ENCODE measurements around the gene TMEM145.

Gene TMEM145

DNA sequence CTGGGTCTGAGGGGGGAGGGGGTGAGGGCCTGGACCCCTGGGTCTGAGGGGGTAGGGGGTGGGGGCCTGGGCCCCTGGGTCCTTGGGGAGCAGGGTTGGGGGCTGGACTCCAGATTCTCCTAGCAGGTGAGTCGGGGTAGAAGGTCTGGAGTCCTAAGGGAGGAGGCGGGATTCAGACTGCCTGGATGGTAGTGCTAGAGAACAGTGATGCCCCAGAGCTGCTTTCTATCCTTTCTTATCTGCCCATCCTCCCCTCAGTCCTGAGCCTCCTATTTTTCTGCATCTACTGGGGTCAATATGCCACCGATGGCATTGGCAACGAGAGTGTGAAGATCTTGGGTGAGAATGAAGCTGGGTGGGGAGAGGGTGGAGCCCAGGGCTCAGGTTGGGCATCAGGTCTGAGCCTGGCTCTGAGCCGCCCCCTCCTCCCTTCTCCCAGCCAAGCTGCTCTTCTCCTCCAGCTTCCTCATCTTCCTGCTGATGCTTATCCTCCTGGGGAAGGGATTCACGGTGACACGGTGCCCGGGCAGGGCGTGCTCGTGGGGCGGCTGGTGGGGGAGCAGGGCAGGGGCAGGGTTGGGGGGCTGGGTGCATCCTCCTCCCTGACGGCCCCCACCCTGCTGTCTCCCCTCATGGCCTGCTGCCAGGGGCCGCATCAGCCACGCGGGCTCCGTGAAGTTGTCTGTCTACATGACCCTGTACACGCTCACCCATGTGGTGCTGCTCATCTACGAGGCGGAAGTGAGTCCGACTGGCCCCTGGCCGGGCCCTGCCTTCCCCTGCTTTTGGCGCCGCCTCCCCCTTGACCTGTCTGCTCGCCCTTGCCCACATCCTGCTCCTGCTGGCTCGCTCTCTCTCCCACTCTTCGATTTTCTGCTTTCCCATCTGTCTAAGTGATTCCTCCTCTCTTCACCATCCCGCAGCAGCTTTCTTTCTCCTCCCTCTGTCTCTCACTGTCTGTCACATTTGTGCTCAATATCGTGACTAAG, 3.4 kb downstream of the TMEM145 start:
- Histone ChIP-seq H3K36me3 (ENCODE audit: control insufficient read depth, insufficient read depth, low read length) (no peaks in the 10 kb centered on the region), H3K4me3 (ENCODE audit: low read length) (no peak overlapping the region), H3K27ac (ENCODE audit: low read length) (no peak overlapping the region), H3K9me3 (ENCODE audit: control insufficient read depth, insufficient read depth, low read length) (no peaks in the 10 kb centered on the region), H3K27me3 (ENCODE audit: control insufficient read depth, insufficient read depth, low read length) (no peaks in the 10 kb centered on the region), H3K4me1 (ENCODE audit: control insufficient read depth, insufficient read depth, low read length) (0 out of 2 replicates have a peak, but pooled peaks cover 2% of the 10 kb centered on the region)
- no peak for DNase-seq (ENCODE audit: low read depth, low spot score)
- WGBS (ENCODE audit: insufficient coverage, insufficient read length) = no CpG with 5 or more reads among the region's 28 CpGs

DNA sequence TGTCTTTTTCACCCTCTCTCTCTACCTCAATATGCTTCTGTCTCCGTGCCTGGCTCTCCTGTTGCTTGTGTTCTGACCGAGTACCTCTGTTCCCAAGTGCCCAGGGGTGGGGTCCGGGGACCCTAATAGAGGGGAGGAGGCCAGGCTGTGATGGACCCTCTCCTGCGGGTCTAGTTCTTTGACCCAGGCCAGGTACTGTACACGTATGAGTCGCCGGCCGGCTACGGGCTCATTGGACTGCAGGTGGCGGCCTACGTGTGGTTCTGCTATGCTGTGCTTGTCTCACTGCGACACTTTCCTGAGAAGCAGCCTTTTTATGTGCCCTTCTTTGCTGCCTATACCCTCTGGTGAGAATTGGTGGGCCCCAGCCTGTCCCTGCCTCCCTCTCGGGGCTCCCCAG, 4.4 kb downstream of the TMEM145 start:
- H3K36me3 ChIP-seq (ENCODE audit: control insufficient read depth, insufficient read depth, low read length) = no peaks in the 10 kb centered on the region
- WGBS (ENCODE audit: insufficient coverage, insufficient read length) = no CpG with 5 or more reads among the region's 13 CpGs
- H3K27me3 ChIP-seq (ENCODE audit: control insufficient read depth, insufficient read depth, low read length) = no peaks in the 10 kb centered on the region
- H3K4me3 ChIP-seq (ENCODE audit: low read length) = no peak overlapping the region
- no peaks in the 10 kb centered on the region for H3K9me3 ChIP-seq (ENCODE audit: control insufficient read depth, insufficient read depth, low read length)
- no peak for DNase-seq (ENCODE audit: low read depth, low spot score)
- H3K4me1 ChIP-seq (ENCODE audit: control insufficient read depth, insufficient read depth, low read length) = no peaks in the 10 kb centered on the region
- no peak overlapping the region for H3K27ac ChIP-seq (ENCODE audit: low read length)

DNA sequence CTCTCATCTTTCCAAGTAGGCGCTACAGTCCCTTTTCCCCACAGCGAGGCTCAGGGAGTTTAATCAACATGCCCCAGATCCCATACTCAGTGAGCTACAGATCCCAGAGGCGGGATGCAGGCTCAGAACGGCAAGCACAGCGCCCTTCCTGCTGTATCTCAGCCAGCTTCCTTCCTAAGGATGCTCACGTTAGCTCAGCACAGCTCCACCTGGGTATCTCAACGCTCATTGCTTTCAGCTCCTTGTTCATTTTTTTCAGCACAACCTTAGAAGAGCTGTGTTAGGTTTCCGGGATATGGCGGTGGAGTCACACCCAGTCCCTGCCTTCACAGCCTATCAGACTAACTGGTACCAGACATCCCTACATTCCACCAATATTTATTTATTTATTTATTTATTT, 9.2 kb downstream of the TMEM145 start:
- Histone ChIP-seq H3K4me1 (ENCODE audit: control insufficient read depth, insufficient read depth, low read length) (no peaks in the 10 kb centered on the region), H3K4me3 (ENCODE audit: low read length) (no peak overlapping the region), H3K9me3 (ENCODE audit: control insufficient read depth, insufficient read depth, low read length) (no peaks in the 10 kb centered on the region), H3K36me3 (ENCODE audit: control insufficient read depth, insufficient read depth, low read length) (no peaks in the 10 kb centered on the region), H3K27me3 (ENCODE audit: control insufficient read depth, insufficient read depth, low read length) (no peaks in the 10 kb centered on the region), H3K27ac (ENCODE audit: low read length) (no peak overlapping the region)
- DNase-seq (ENCODE audit: low read depth, low spot score) = no peak
- no CpG with 5 or more reads among the region's 9 CpGs for WGBS (ENCODE audit: insufficient coverage, insufficient read length)

DNA sequence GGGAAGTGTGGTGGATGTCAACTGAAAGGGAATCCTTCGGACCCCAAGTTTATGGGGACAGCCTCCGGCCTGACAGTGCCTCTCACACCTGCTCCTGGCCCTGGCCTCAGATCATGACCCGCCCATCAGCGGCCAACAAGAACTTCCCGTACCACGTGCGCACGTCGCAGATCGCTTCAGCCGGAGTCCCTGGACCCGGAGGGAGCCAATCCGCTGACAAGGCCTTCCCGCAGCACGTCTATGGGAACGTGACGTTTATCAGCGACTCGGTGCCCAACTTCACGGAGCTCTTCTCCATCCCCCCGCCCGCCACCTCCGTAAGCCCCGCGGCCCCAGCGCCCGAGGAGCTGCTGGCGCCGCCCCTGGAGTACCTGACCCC, 10.4 kb downstream of the TMEM145 start:
- no peak for DNase-seq (ENCODE audit: low read depth, low spot score)

DNA sequence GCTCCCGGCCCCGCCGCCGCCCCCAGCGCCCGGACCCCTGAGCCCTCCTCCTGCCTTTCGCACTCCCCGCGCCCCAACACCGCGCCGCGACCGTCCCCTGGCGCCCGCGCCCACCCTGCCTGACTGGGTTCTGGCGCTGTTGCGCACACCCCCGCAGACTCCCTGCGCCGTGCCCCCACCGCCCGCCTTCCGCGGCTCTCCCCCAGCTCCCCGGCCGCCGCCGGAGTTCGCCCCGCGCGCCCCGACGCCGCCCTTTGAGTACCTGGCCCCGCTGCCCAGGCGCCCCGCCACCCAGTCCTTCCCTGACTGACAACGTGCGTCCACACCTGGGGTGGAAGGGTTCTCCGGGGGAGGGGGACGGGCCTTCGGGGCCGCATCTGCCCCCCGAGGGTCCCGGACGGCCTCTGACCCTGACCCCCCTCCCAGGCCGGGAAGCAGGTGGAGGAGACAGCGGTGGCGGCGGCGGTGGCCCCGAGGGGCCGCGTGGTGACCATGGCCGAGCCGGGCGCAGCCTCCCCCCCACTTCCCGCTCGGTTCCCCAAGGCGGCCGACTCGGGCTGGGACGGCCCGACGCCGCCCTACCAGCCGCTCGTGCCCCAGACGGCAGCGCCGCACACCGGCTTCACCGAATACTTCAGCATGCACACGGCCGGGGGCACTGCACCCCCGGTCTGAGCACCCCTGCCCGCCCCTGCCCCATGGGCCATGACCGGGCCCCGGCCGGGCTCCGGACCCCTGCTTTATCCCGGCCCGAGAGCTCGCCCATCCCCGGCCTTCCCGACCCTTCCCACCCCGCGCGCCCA, 10.9 kb downstream of the TMEM145 start:
- DNase-seq (ENCODE audit: low read depth, low spot score) = no peak
- Histone ChIP-seq H3K36me3 (ENCODE audit: control insufficient read depth, insufficient read depth, low read length) (no peaks in the 10 kb centered on the region), H3K4me1 (ENCODE audit: control insufficient read depth, insufficient read depth, low read length) (no peaks in the 10 kb centered on the region), H3K27ac (ENCODE audit: low read length) (no peak overlapping the region), H3K4me3 (ENCODE audit: low read length) (peak overlapping the region; percentile 55), H3K27me3 (ENCODE audit: control insufficient read depth, insufficient read depth, low read length) (no peaks in the 10 kb centered on the region), H3K9me3 (ENCODE audit: control insufficient read depth, insufficient read depth, low read length) (no peaks in the 10 kb centered on the region)
- WGBS (ENCODE audit: insufficient coverage, insufficient read length) = no CpG with 5 or more reads among the region's 92 CpGs

More for the DNA sequence above, 10.4 kb downstream of the TMEM145 start:
- Histone ChIP-seq H3K36me3 (ENCODE audit: control insufficient read depth, insufficient read depth, low read length) (no peaks in the 10 kb centered on the region), H3K27me3 (ENCODE audit: control insufficient read depth, insufficient read depth, low read length) (no peaks in the 10 kb centered on the region), H3K9me3 (ENCODE audit: control insufficient read depth, insufficient read depth, low read length) (no peaks in the 10 kb centered on the region), H3K4me3 (ENCODE audit: low read length) (peak overlapping the region; percentile 55; the same call in 1 of the 2 replicates), H3K4me1 (ENCODE audit: control insufficient read depth, insufficient read depth, low read length) (no peaks in the 10 kb centered on the region), H3K27ac (ENCODE audit: low read length) (no peak overlapping the region)
- WGBS (ENCODE audit: insufficient coverage, insufficient read length) = no CpG with 5 or more reads among the region's 29 CpGs

DNA sequence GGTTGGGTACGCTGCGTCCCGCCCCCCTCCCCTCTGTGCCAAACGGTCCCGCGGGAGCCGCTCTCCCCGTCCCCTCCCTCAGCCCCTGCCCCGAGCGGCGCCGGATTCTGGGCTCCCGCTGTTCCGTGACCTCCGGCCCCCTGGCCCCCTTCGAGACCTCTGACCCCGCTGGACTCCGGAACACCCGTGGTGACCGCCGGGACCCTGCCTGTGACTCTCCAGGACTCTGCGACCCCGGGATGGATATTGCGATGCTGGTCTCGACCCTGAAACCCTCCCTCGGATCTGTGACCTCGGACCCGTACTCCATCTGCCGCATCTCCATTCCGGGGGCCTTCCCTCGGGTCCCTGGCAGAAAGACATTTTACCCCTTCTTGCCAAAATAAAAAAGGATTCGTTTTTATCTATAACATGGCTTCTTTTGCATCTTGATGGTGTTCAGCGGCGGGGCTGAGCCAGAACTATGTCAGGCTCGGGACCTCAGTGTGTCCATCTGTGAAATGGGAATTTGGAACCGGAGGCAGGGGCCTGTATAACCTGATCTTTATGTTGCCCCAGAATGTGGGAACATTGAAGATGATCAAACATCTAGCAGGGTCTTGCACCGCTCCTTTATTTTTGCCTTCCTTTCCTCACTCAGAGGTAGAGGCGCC, 11.7 kb downstream of the TMEM145 start:
- H3K9me3 ChIP-seq (ENCODE audit: control insufficient read depth, insufficient read depth, low read length) = no peaks in the 10 kb centered on the region

DNA sequence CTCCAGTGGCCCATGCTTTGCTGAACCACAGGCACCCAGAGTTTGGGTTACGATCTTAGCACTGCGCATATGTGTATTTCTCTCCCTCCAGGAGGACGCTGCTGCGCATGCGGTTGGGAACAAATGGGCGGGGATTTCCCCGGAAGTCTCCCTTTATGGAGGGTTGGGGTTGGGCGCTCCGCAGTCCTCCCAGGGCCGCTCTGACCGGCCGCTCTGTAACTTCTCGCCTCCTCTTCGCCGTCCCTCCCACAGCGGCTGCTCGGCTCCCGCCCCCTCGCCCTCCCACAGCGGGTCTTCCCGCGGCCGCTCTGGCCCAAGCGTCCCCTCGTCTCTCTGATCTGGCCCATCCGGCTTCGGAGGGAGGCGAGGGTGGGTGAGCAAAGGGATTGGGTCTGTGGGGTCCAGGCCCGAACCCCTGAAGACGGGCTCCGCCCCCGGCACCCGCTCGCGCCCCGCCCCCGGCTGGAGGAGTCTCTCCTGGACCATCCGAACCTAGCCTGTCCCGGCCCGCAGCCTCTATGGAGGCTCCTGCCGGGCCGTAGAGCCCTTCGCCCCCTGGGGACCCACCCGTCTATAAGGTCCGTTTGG, 12.3 kb downstream of the TMEM145 start, which contains the start of gene MEGF8:
TSS of gene MEGF8 (plus strand) at position 328 of the 588 bp plus-strand sequence. CDS start 609 bp downstream, outside the sequence.
- no peaks in the 10 kb centered on the region for H3K9me3 ChIP-seq (ENCODE audit: control insufficient read depth, insufficient read depth, low read length)
- peak within 1 kb of the TSS; percentile 66 for H3K4me3 ChIP-seq (ENCODE audit: low read length)
- H3K4me1 ChIP-seq (ENCODE audit: control insufficient read depth, insufficient read depth, low read length) = no peaks in the 10 kb centered on the region
- H3K27ac ChIP-seq (ENCODE audit: low read length) = no peak within 1 kb of the TSS
- no CpG with 5 or more reads among the region's 45 CpGs for WGBS (ENCODE audit: insufficient coverage, insufficient read length)
- peak; percentile 98 for DNase-seq (ENCODE audit: low read depth, low spot score)
- no peaks in the 10 kb centered on the region for H3K36me3 ChIP-seq (ENCODE audit: control insufficient read depth, insufficient read depth, low read length)
- H3K27me3 ChIP-seq (ENCODE audit: control insufficient read depth, insufficient read depth, low read length) = no peaks in the 10 kb centered on the region

More for the DNA sequence above, 11.7 kb downstream of the TMEM145 start:
- DNase-seq (ENCODE audit: low read depth, low spot score) = no peak
- peak overlapping the region; percentile 55; the same call in 1 of the 2 replicates for H3K4me3 ChIP-seq (ENCODE audit: low read length)
- no peaks in the 10 kb centered on the region for H3K4me1 ChIP-seq (ENCODE audit: control insufficient read depth, insufficient read depth, low read length)
- WGBS (ENCODE audit: insufficient coverage, insufficient read length) = no CpG with 5 or more reads among the region's 38 CpGs
- no peak overlapping the region for H3K27ac ChIP-seq (ENCODE audit: low read length)
- no peaks in the 10 kb centered on the region for H3K36me3 ChIP-seq (ENCODE audit: control insufficient read depth, insufficient read depth, low read length)
- H3K27me3 ChIP-seq (ENCODE audit: control insufficient read depth, insufficient read depth, low read length) = no peaks in the 10 kb centered on the region

DNA sequence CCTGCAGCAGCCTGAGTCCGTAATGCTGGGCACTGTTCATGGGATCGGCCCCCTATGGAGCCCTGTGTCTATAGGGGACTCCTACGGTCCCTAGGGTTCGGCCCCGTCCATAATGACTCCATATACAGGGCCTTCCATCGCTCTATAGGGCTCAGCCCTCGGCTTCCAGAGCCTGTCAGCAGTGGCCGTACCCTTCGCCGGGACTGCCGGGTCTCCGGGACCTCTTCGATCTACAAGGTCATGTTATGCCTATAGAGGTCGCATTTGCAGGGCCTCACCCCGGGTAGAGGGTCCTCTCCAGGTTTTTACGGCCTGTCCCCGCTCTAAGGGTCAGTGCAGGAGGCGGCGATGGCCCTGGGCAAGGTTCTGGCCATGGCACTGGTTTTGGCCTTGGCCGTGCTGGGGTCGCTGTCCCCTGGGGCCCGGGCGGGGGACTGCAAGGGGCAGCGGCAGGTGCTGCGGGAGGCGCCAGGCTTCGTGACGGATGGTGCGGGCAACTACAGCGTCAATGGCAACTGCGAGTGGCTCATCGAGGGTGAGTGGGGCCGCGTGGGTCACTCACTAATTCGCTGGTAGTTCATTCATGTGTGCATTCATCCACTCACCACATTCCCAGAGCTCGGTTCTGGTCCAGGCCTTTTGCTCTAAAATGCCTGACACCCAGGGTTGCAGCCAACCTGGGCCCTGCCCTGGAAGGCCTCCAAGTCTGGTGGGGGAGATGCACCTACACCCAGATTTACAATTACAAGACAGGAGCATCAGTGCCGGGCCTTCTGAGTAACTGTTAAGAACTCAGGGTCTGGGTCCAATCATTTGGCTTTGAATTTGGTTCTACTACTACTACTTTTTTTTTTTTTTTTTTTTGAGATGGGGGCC, 13.0 kb downstream of the TMEM145 start:
- Histone ChIP-seq H3K4me1 (ENCODE audit: control insufficient read depth, insufficient read depth, low read length) (no peaks in the 10 kb centered on the region), H3K27ac (ENCODE audit: low read length) (no peak overlapping the region), H3K27me3 (ENCODE audit: control insufficient read depth, insufficient read depth, low read length) (no peaks in the 10 kb centered on the region), H3K36me3 (ENCODE audit: control insufficient read depth, insufficient read depth, low read length) (no peaks in the 10 kb centered on the region), H3K4me3 (ENCODE audit: low read length) (peak overlapping the region; percentile 66), H3K9me3 (ENCODE audit: control insufficient read depth, insufficient read depth, low read length) (no peaks in the 10 kb centered on the region)
- no CpG with 5 or more reads among the region's 37 CpGs for WGBS (ENCODE audit: insufficient coverage, insufficient read length)
- DNase-seq (ENCODE audit: low read depth, low spot score) = no peak

DNA sequence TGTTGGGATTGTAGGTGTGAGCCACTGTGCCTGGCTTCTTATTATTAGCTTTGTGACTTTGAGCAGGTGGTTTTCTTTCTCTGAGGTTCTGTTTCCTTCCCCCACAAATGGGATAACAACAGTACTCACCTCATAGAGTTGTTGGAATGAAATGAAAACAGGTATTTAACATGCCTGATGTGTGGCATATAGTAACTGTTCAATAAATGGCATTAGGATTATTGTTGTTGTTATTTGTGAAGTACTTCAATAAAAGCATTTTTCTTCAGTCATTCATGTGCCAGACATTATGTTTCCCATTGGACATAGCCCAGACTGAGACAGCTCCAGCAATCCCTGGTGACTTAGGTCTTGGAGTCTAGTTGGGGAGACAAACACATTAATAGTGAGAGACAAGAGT, 13.9 kb downstream of the TMEM145 start:
- H3K4me3 ChIP-seq (ENCODE audit: low read length) = no peak overlapping the region
- no peak for DNase-seq (ENCODE audit: low read depth, low spot score)
- H3K4me1 ChIP-seq (ENCODE audit: control insufficient read depth, insufficient read depth, low read length) = no peaks in the 10 kb centered on the region
- H3K27ac ChIP-seq (ENCODE audit: low read length) = no peak overlapping the region
- H3K9me3 ChIP-seq (ENCODE audit: control insufficient read depth, insufficient read depth, low read length) = no peaks in the 10 kb centered on the region
- no peaks in the 10 kb centered on the region for H3K27me3 ChIP-seq (ENCODE audit: control insufficient read depth, insufficient read depth, low read length)
- H3K36me3 ChIP-seq (ENCODE audit: control insufficient read depth, insufficient read depth, low read length) = no peaks in the 10 kb centered on the region
